Hepatocyte (in vitro differentiated cells): ENCODE data around the gene TIRAP. TPM values are rescaled to one million over a fixed set of nuclear protein-coding genes. Genes with fewer than 3 reads are reported as not detected.
A peak's percentile ranks its signal among the peaks of the same experiment; 100 is the strongest.

Experiments
- DNase-seq: peaks from one replicate; pipeline ENCODE4 v3.0.0-alpha.2; 2016; ENCODE audit warnings: low spot score
- H2AFZ ChIP-seq: fragments of 200-600 bp; sonication (generic); 2 replicates; pipeline ENCODE4 v1.6.0; 2016; ENCODE audit warnings: antibody characterized with exemption, mild to moderate bottlenecking
- H3K27ac ChIP-seq: fragments of 200-600 bp; sonication (generic); 2 replicates; pipeline ENCODE4 v1.5.1; 2016; ENCODE audit warnings: mild to moderate bottlenecking
- H3K27me3 ChIP-seq: fragments of 200-600 bp; sonication (generic); 2 replicates; pipeline ENCODE4 v1.6.1; 2016
- H3K36me3 ChIP-seq: fragments of 200-600 bp; sonication (generic); replicated peaks from 2 replicates; pipeline ENCODE4 v1.5.1; 2016; ENCODE audit warnings: low read depth; ENCODE audit not compliant: insufficient read depth
- H3K4me1 ChIP-seq: fragments of 200-600 bp; sonication (generic); 2 replicates; pipeline ENCODE4 v1.5.1; 2016; ENCODE audit warnings: mild to moderate bottlenecking, moderate library complexity; ENCODE audit not compliant: insufficient read depth
- H3K4me2 ChIP-seq: fragments of 200-600 bp; sonication (generic); 2 replicates; pipeline ENCODE4 v1.6.0; 2016
- H3K4me3 ChIP-seq: fragments of 200-600 bp; sonication (generic); 2 replicates; pipeline ENCODE4 v1.5.1; 2016; ENCODE audit warnings: mild to moderate bottlenecking
- H3K79me2 ChIP-seq: fragments of 200-600 bp; sonication (generic); 2 replicates; pipeline ENCODE4 v1.6.0; 2017; ENCODE audit warnings: mild to moderate bottlenecking
- H3K9me2 ChIP-seq: fragments of 200-600 bp; sonication (generic); replicated peaks from 2 replicates; pipeline ENCODE4 v1.6.0; 2017; ENCODE audit warnings: mild to moderate bottlenecking; ENCODE audit not compliant: insufficient read depth
- H3K9me3 ChIP-seq: fragments of 200-600 bp; sonication (generic); 2 replicates; pipeline ENCODE4 v1.5.1; 2016; ENCODE audit warnings: low read depth, mild to moderate bottlenecking
- H4K20me1 ChIP-seq: fragments of 200-600 bp; sonication (generic); 2 replicates; pipeline ENCODE4 v1.6.0; 2016; ENCODE audit warnings: mild to moderate bottlenecking; ENCODE audit not compliant: insufficient read depth, poor library complexity, severe bottlenecking
- CTCF ChIP-seq: fragments of 200-600 bp; sonication (generic); IDR thresholded peaks from 2 replicates; pipeline ENCODE4 v1.5.1; 2016; ENCODE audit warnings: antibody characterized with exemption, mild to moderate bottlenecking; ENCODE audit not compliant: poor library complexity
- EZH2 ChIP-seq: fragments of 200-600 bp; sonication (generic); IDR thresholded peaks from 2 replicates; pipeline ENCODE4 v1.6.1; 2016; ENCODE audit warnings: antibody characterized with exemption, mild to moderate bottlenecking, borderline replicate concordance
- EZH2phosphoT487 ChIP-seq: fragments of 200-600 bp; sonication (generic); IDR thresholded peaks from one replicate; pipeline ENCODE4 v1.6.1; 2018; ENCODE audit warnings: antibody characterized with exemption, mild to moderate bottlenecking, low read depth, moderate library complexity; ENCODE audit not compliant: unreplicated experiment, severe bottlenecking
- WGBS: methylation state at CpG from one replicate; pipeline ENCODE4 v1.1.6; 2016; ENCODE audit warnings: low lambda C conversion rate; ENCODE audit errors: missing lambda C conversion rate; 5-methylcytosine and 5-hydroxymethylcytosine counted together
- polyA plus RNA-seq: library from polyadenylated mRNA; unstranded; fragments of >200 nt; fragmentation: Nextera tagmentation; extraction: Ambion mirVana; gene quantifications from 2 replicates; pipeline ENCODE4 v1.2.1, GENCODE V29; 2016
- total RNA-seq: library from RNA; depleted of rRNA; stranded (reverse); fragments of >200 nt; gene quantifications from 2 replicates; pipeline ENCODE4 v1.2.3, GENCODE V29; 2014

TIRAP gene
- total and polyA plus RNA-seq, 2 experiments from 2014 or later: 5.3 to 6.4 TPM

DNA sequence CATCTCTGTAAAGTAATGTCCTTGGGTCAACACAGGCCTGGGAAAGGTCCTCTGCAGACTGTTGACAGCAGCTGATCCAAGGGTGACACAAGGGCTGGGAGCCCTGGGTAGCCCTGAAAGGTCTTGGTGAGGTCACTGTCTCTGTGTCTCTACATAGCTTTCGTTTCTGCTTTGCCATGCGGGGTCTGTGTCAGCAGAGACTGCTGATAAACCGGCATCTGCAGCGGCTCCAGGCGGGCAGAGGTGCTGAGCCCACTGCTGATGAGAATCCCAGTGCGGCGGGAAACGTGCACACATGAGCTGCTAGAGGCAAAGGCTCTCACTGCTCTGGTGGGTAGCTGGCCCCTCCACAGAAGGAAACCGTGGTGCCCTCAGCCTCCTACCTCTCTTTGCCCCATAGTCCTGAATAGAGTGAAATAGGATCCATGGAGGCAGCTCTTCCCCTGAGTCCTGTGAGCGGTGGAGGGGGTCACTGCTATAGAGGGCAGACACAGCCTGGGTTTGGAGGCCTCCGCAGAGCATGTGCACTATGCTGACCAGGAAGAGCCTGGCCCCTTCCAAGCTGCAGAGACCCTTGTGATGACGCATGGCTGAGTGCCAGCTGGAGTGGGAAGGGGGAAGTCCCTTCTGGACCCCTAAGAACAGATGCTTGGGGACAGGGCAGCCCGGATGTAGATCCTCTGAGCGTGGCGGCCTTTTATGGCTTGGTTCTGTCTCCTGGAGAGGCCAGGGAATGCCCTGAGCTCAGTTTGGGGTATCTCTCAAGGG is 54.8 kb downstream of the TIRAP start:
- WGBS: 71% methylated on average over 15 of the region's 15 CpGs
- H3K4me2 ChIP-seq: no peak overlapping the region

DNA sequence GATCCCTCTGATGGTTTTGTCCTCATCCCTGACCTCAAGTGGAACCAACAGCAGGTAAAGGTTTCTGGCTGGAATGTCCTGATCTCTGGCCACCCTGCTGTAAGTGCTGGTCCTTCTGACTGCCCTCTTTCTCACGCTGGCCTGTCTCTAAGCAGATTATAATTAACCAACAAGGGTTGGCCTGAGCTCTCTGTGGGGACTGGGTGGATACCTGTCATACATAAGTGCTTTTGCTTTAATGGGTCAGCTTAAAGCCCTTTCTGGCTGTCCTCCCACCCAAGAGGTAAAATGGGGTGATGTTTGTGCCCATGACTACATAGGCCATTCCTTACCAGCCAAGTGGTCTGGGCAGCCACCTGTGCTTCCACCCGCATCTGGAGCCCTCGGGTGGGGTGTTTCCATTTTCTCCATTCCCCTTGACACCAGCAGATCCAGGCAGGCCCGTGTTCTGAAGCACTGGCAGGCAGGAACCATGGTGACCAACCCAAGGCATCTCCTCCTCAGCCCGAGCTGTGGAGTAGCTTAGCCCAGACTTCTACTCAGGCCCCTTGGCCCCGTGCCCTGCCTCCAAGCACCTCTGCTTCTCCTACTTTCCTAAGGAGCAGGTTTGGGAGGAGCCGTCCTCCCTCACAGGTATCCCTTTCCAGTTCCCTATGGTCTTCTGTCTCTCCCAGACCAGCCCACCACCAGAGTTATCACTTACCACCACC is 55.6 kb downstream of the TIRAP start:
- over 99% methylated on average over 7 of the region's 7 CpGs for WGBS
- Histone ChIP-seq H3K4me1 (peaks cover 34% of the 10 kb centered on the region), H3K4me2 (no peak overlapping the region), H3K9me2 (no peaks in the 10 kb centered on the region), H3K9me3 (no peaks in the 10 kb centered on the region), H3K36me3 (no peaks in the 10 kb centered on the region), H3K27me3 (no peaks in the 10 kb centered on the region), H3K79me2 (no peaks in the 10 kb centered on the region), H3K4me3 (no peak overlapping the region), H2AFZ (no peak overlapping the region), H4K20me1 (no peaks in the 10 kb centered on the region), H3K27ac (no peak overlapping the region)
- no peak for TF ChIP-seq EZH2phosphoT487
- no peak for TF ChIP-seq EZH2
- TF ChIP-seq CTCF: no peak
- no peak for DNase-seq

More for the DNA sequence above, 54.8 kb downstream of the TIRAP start:
- no peak overlapping the region for H3K4me3 ChIP-seq
- no peaks in the 10 kb centered on the region for H3K79me2 ChIP-seq
- DNase-seq: no peak
- peaks cover 34% of the 10 kb centered on the region for H3K4me1 ChIP-seq
- no peaks in the 10 kb centered on the region for H4K20me1 ChIP-seq
- no peak overlapping the region for H2AFZ ChIP-seq
- H3K9me3 ChIP-seq: no peaks in the 10 kb centered on the region
- TF ChIP-seq CTCF (no peak), EZH2phosphoT487 (no peak), EZH2 (no peak)
- H3K9me2 ChIP-seq: no peaks in the 10 kb centered on the region
- H3K27me3 ChIP-seq: no peaks in the 10 kb centered on the region
- peak overlapping the region; percentile 9 for H3K27ac ChIP-seq
- no peaks in the 10 kb centered on the region for H3K36me3 ChIP-seq

- Histone ChIP-seq H3K9me2 (no peaks in the 10 kb centered on the region), H3K27ac (no peak overlapping the region), H2AFZ (no peak overlapping the region), H3K4me3 (no peak overlapping the region), H4K20me1 (no peaks in the 10 kb centered on the region), H3K36me3 (no peaks in the 10 kb centered on the region), H3K9me3 (no peaks in the 10 kb centered on the region), H3K4me2 (no peak overlapping the region), H3K4me1 (peaks cover 34% of the 10 kb centered on the region), H3K79me2 (no peaks in the 10 kb centered on the region), H3K27me3 (no peaks in the 10 kb centered on the region)
- TF ChIP-seq EZH2: no peak
- TF ChIP-seq EZH2phosphoT487: no peak
- TF ChIP-seq CTCF: no peak
- 95% methylated on average over 15 of the region's 15 CpGs for WGBS
- DNase-seq: no peak
Measured at GRCh38 chr11:126339073-126339862, 56.4 kb downstream of the TIRAP start.
